Stomach (tissue), 9 donors: ENCODE data around the gene SPHK2. TPM values are rescaled to one million over a fixed set of nuclear protein-coding genes. Genes with fewer than 3 reads are reported as not detected.
"Not testable (repeated sequence)": the region's sequence is repeated elsewhere in the genome, so short reads cannot be mapped to it uniquely, and the experiment has no call there.

Experiments
- DNase-seq, 2 donors: peaks; one replicate each; pipeline versions ENCODE4 v3.0.0 to v3.0.0-alpha.2; 2013 to 2019
- H3K27ac ChIP-seq, 5 donors: fragments of 200-600 bp in 4 of 5; sonication (generic) in 4 of 5; one replicate each; pipeline ENCODE4 v1.5.1; 2013 to 2019; ENCODE audit warnings: mild to moderate bottlenecking in 1 of 5, moderate library complexity in 1 of 5
- H3K27me3 ChIP-seq, 3 donors: fragments of 200-600 bp; sonication (generic); one replicate each; pipeline ENCODE4 v1.5.1; 2017 to 2019; ENCODE audit warnings: mixed run types in 1 of 3
- H3K36me3 ChIP-seq, 4 donors: fragments of 200-600 bp; sonication (generic); 1 replicate in 3 of 4; 2 replicates in 1 of 4; pipeline ENCODE4 v1.5.1; 2016 to 2019
- H3K4me1 ChIP-seq, 4 donors: fragments of 200-600 bp; sonication (generic); one replicate each; pipeline ENCODE4 v1.5.1; 2016 to 2019
- H3K4me3 ChIP-seq, 4 donors: fragments of 200-600 bp; sonication (generic) in 3 of 4; one replicate each; pipeline ENCODE4 v1.5.1; 2016 to 2019; ENCODE audit warnings: mild to moderate bottlenecking in 1 of 4
- H3K9me3 ChIP-seq, 4 donors: fragments of 200-600 bp; sonication (generic); one replicate each; pipeline ENCODE4 v1.5.1; 2016 to 2019
- EP300 ChIP-seq: sonication (generic); formaldehyde crosslinking; IDR thresholded peaks from one replicate; pipeline ENCODE4 v1.6.1; 2017; ENCODE audit warnings: antibody characterized with exemption
- POLR2A ChIP-seq, 4 donors: fragments of 450-650 bp; IDR thresholded peaks; one replicate each; pipeline ENCODE4 v1.6.1; 2016; ENCODE audit warnings: antibody characterized with exemption in 4 of 4, control low read depth in 2 of 4, mild to moderate bottlenecking in 1 of 4, moderate library complexity in 1 of 4
- POLR2AphosphoS5 ChIP-seq, 3 donors: sonication (generic); formaldehyde crosslinking; IDR thresholded peaks; one replicate each; pipeline ENCODE4 v1.6.1; 2016; ENCODE audit warnings: antibody characterized with exemption in 3 of 3
- whole genome bisulfite sequencing, 5 donors: extraction: QIAGEN DNeasy Blood & Tissue Kit in 3 of 5; methylation state at CpG; one replicate each; pipeline versions ENCODE4 v1.1.5 to v1.1.7; 2013 to 2018; 5-methylcytosine and 5-hydroxymethylcytosine counted together
- intact Hi-C: fragments of 100-400 bp; cut with DNase I; formaldehyde crosslinking; loops from one replicate; pipeline ENCODE4 v1.15.1; 2023; ENCODE audit warnings: low total_unique reads
- polyA plus RNA-seq, 3 donors: library from polyadenylated mRNA; stranded (reverse); fragments of 200-250 nt; gene quantifications; one replicate each; pipeline ENCODE4 v1.2.3, GENCODE V29; 2013
- total RNA-seq, 5 donors: library from RNA; depleted of rRNA; stranded (reverse); fragments of >200 nt; gene quantifications; one replicate each; pipeline versions ENCODE4 v1.1.0 to v1.2.3, GENCODE V29; 2014 to 2016
- donor health status: healthy with polysubstance abuse.
- donor health status: Bipolar disorder and iron deficiency.
- donor health status: healthy.

SPHK2 gene
- total and polyA plus RNA-seq, 8 donors: 9.4 to 156 (median 19.6) TPM

GRCh38 chr19:48676887-48677286 is 57.6 kb downstream of the SPHK2 start:
- peak; percentile 67 to 89 for DNase-seq
- Histone ChIP-seq H3K9me3 (no peaks in the 10 kb centered on the region), H3K4me3 (no peak overlapping the region), H3K4me1 (peaks cover 13 to 29% (median 20%) of the 10 kb centered on the region in 4 donors), H3K36me3 (no peaks in the 10 kb centered on the region), H3K27ac (peak overlapping the region; percentile 28 to 87 (median 67)), H3K27me3 (no peaks in the 10 kb centered on the region)
- WGBS, 5 donors: 42 to 76% (median 57%) methylated on average over 13 of the region's 13 CpGs
- TF ChIP-seq EP300: no peak
- TF ChIP-seq POLR2AphosphoS5 (IDR thresholded peaks at IDR 0.05): peak in 2 of 3 donors; percentile 71 to 72
- intact Hi-C loops: no loop called here

DNA sequence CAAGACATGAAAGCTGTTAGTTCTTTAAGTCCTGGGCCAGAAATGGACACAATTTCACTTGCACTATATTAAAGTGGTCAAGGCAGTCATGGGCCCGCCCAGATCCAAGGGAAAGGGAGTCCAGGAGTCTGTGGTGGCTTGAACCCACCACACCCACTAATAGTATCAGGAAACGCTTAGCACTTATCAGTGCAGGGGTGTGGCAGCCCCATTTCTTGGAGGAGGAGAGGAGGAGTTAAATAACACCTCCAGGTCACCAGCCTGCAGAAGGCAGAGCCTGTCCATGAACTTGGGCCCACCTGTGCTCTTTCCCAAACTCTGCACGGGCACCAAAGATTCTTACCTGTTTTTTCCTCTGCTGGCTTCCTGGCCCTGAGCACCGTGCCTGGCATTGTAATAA is 58.9 kb downstream of the SPHK2 start:
- peak; percentile 73 to 90 for DNase-seq
- TF ChIP-seq POLR2AphosphoS5 (IDR thresholded peaks at IDR 0.05) (peak in 2 of 3 donors; percentile 76 to 82), POLR2A (IDR thresholded peaks at IDR 0.05) (no peak)
- Histone ChIP-seq H3K9me3 (no peaks in the 10 kb centered on the region), H3K36me3 (no peaks in the 10 kb centered on the region), H3K4me1 (peaks cover 15 to 34% (median 24%) of the 10 kb centered on the region in 4 donors), H3K27ac (peak overlapping the region; percentile 62 to 87 (median 67)), H3K27me3 (no peaks in the 10 kb centered on the region), H3K4me3 (no peak overlapping the region)
- intact Hi-C loops: no loop called here
- 18 to 43% (median 35%) methylated on average over 4 of the region's 4 CpGs for WGBS, 5 donors

DNA sequence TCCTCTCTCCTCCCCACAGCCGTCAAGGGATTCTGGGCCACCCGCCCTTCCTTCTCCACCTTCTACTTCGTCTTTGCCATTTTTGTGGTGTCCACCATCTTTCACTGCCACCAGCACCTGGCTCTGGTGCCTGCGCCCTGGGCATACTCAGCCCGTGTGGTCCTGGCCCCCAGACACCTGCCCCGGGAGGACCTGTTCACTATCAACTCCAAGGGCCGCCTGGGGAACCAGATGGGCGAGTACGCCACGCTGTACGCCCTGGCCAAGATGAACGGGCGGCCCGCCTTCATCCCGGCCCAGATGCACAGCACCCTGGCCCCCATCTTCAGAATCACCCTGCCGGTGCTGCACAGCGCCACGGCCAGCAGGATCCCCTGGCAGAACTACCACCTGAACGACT is 60.7 kb downstream of the SPHK2 start:
- peak overlapping the region in 1 of 5 donors; percentile 87 for H3K27ac ChIP-seq
- DNase-seq, H3K36me3 ChIP-seq, H3K4me3 ChIP-seq, H3K27me3 ChIP-seq, intact Hi-C loops, H3K9me3 ChIP-seq: not testable (repeated sequence)
- H3K4me1 ChIP-seq: peaks cover 17 to 49% (median 37%) of the 10 kb centered on the region in 4 donors
- WGBS, 5 donors: 92 to 96% (median 94%) methylated on average over 13 to 19 of the region's 19 CpGs

Other genes starting within 250 kb of the SPHK2 start
- 100 to 1,000 TPM in 1 of 5 donors, 10 to 100 TPM in 4; 45.8 to 123 (median 67.7) TPM for gene KDELR1, start 228.0 kb upstream of the SPHK2 start, total RNA-seq
- 10 to 100 TPM; 69.8 to 93.8 (median 72.0) TPM for gene KDELR1, start 228.0 kb upstream of the SPHK2 start, polyA plus RNA-seq
- 1 to 10 TPM in 1 of 5 donors, under 1 TPM in 2, not detected in 2; 0.14 to 1.8 (median 0.37) TPM for gene GRIN2D, start 225.8 kb upstream of the SPHK2 start, total RNA-seq
- under 1 TPM in 2 of 3 donors, not detected in 1; 0.06 to 0.10 TPM for gene GRIN2D, start 225.8 kb upstream of the SPHK2 start, polyA plus RNA-seq
- gene GRWD1, start 173.5 kb upstream of the SPHK2 start, total RNA-seq: 10 to 100 TPM in 4 of 5 donors, 1 to 10 TPM in 1; 5.8 to 49.4 (median 18.5) TPM
- gene GRWD1, start 173.5 kb upstream of the SPHK2 start, polyA plus RNA-seq: 10 to 100 TPM in 2 of 3 donors, 1 to 10 TPM in 1; 7.6 to 13.9 (median 12.8) TPM
- 1 to 10 TPM in 2 of 5 donors, under 1 TPM in 1, not detected in 2; 0.92 to 4.6 (median 1.0) TPM for gene KCNJ14, start 163.9 kb upstream of the SPHK2 start, total RNA-seq
- gene KCNJ14, start 163.9 kb upstream of the SPHK2 start, polyA plus RNA-seq: under 1 TPM in 2 of 3 donors, not detected in 1; 0.19 to 0.75 TPM
- gene CYTH2, start 150.1 kb upstream of the SPHK2 start, total RNA-seq: 100 to 1,000 TPM in 2 of 5 donors, 10 to 100 TPM in 3; 39.3 to 229 (median 75.9) TPM
- gene CYTH2, start 150.1 kb upstream of the SPHK2 start, polyA plus RNA-seq: 10 to 100 TPM; 46.3 to 63.7 (median 48.8) TPM
- gene LMTK3, start 107.7 kb upstream of the SPHK2 start, total RNA-seq: 10 to 100 TPM in 1 of 5 donors, 1 to 10 TPM in 1, under 1 TPM in 2, not detected in 1; 0.45 to 23.5 (median 1.1) TPM
- 1 to 10 TPM; 1.1 to 3.5 (median 2.8) TPM for gene LMTK3, start 107.7 kb upstream of the SPHK2 start, polyA plus RNA-seq
- gene SULT2B1, start 67.3 kb upstream of the SPHK2 start, total RNA-seq: 1 to 10 TPM in 2 of 5 donors, not detected in 3; 2.6 to 3.1 TPM
- 10 to 100 TPM in 1 of 3 donors, 1 to 10 TPM in 2; 2.0 to 46.8 (median 5.0) TPM for gene SULT2B1, start 67.3 kb upstream of the SPHK2 start, polyA plus RNA-seq
- gene SPACA4, start 12.8 kb upstream of the SPHK2 start, total RNA-seq: not detected
- gene SPACA4, start 12.8 kb upstream of the SPHK2 start, polyA plus RNA-seq: not detected
- gene FAM83E, start 4.4 kb upstream of the SPHK2 start, total RNA-seq: 100 to 1,000 TPM in 2 of 5 donors, 10 to 100 TPM in 3; 17.5 to 275 (median 56.0) TPM
- gene FAM83E, start 4.4 kb upstream of the SPHK2 start, polyA plus RNA-seq: 10 to 100 TPM; 13.3 to 62.5 (median 15.4) TPM
- gene RPL18, start 328 bp upstream of the SPHK2 start, total RNA-seq: 1,000 to 10,000 TPM; 1,272 to 3,316 (median 1,768) TPM
- gene RPL18, start 328 bp upstream of the SPHK2 start, polyA plus RNA-seq: 1,000 to 10,000 TPM; 2,771 to 3,739 (median 3,620) TPM
- gene DBP, start 17.9 kb downstream of the SPHK2 start, total RNA-seq: 10 to 100 TPM in 1 of 5 donors, 1 to 10 TPM in 3, not detected in 1; 7.2 to 21.7 (median 9.7) TPM
- gene DBP, start 17.9 kb downstream of the SPHK2 start, polyA plus RNA-seq: 10 to 100 TPM in 1 of 3 donors, 1 to 10 TPM in 2; 4.2 to 29.0 (median 9.2) TPM
- gene CA11, start 26.7 kb downstream of the SPHK2 start, total RNA-seq: 10 to 100 TPM in 2 of 5 donors, 1 to 10 TPM in 2, not detected in 1; 1.8 to 33.0 (median 18.1) TPM
- 10 to 100 TPM; 15.7 to 17.7 (median 15.8) TPM for gene CA11, start 26.7 kb downstream of the SPHK2 start, polyA plus RNA-seq
- not detected for gene NTN5, start 53.5 kb downstream of the SPHK2 start, total RNA-seq
- gene NTN5, start 53.5 kb downstream of the SPHK2 start, polyA plus RNA-seq: 1 to 10 TPM in 1 of 3 donors, not detected in 2; 1.3 TPM
- 10 to 100 TPM; 23.2 to 42.0 (median 33.2) TPM for gene FUT2, start 76.5 kb downstream of the SPHK2 start, total RNA-seq
- gene FUT2, start 76.5 kb downstream of the SPHK2 start, polyA plus RNA-seq: 10 to 100 TPM; 22.7 to 76.8 (median 25.8) TPM
- gene MAMSTR, start 100.2 kb downstream of the SPHK2 start, total RNA-seq: 1 to 10 TPM in 1 of 5 donors, under 1 TPM in 1, not detected in 3; 0.55 to 3.6 TPM
- 1 to 10 TPM in 2 of 3 donors, under 1 TPM in 1; 0.46 to 1.5 (median 1.5) TPM for gene MAMSTR, start 100.2 kb downstream of the SPHK2 start, polyA plus RNA-seq
- gene RASIP1, start 121.1 kb downstream of the SPHK2 start, total RNA-seq: 10 to 100 TPM in 1 of 5 donors, 1 to 10 TPM in 4; 4.7 to 26.8 (median 8.8) TPM
- 10 to 100 TPM; 11.1 to 44.9 (median 29.3) TPM for gene RASIP1, start 121.1 kb downstream of the SPHK2 start, polyA plus RNA-seq
- 10 to 100 TPM in 2 of 5 donors, under 1 TPM in 1, not detected in 2; 0.73 to 14.3 (median 10.7) TPM for gene IZUMO1, start 127.4 kb downstream of the SPHK2 start, total RNA-seq
- 1 to 10 TPM in 1 of 3 donors, under 1 TPM in 1, not detected in 1; 0.62 to 4.0 TPM for gene IZUMO1, start 127.4 kb downstream of the SPHK2 start, polyA plus RNA-seq
- 10 to 100 TPM in 2 of 5 donors, 1 to 10 TPM in 2, not detected in 1; 7.0 to 54.5 (median 11.1) TPM for gene FUT1, start 133.1 kb downstream of the SPHK2 start, total RNA-seq
- 1 to 10 TPM; 7.2 to 7.5 (median 7.2) TPM for gene FUT1, start 133.1 kb downstream of the SPHK2 start, polyA plus RNA-seq
- gene FGF21, start 136.0 kb downstream of the SPHK2 start, total RNA-seq: not detected
- gene FGF21, start 136.0 kb downstream of the SPHK2 start, polyA plus RNA-seq: not detected
- 100 to 1,000 TPM in 1 of 5 donors, 10 to 100 TPM in 4; 22.0 to 320 (median 23.9) TPM for gene BCAT2, start 191.5 kb downstream of the SPHK2 start, total RNA-seq
- gene BCAT2, start 191.5 kb downstream of the SPHK2 start, polyA plus RNA-seq: 10 to 100 TPM; 65.8 to 74.5 (median 68.5) TPM
- gene HSD17B14, start 217.0 kb downstream of the SPHK2 start, total RNA-seq: 10 to 100 TPM in 2 of 5 donors, 1 to 10 TPM in 2, not detected in 1; 2.8 to 41.4 (median 17.3) TPM
- gene HSD17B14, start 217.0 kb downstream of the SPHK2 start, polyA plus RNA-seq: 1 to 10 TPM; 5.4 to 9.8 (median 9.4) TPM
- 10 to 100 TPM in 2 of 5 donors, 1 to 10 TPM in 3; 1.7 to 35.6 (median 4.8) TPM for gene PLEKHA4, start 249.1 kb downstream of the SPHK2 start, total RNA-seq
- gene PLEKHA4, start 249.1 kb downstream of the SPHK2 start, polyA plus RNA-seq: 10 to 100 TPM; 30.1 to 85.0 (median 75.3) TPM